Fibroblast of mammary gland (primary cell): ENCODE results near the gene SPEM3.
A peak's percentile ranks its signal among the peaks of the same experiment; 100 is the strongest.
"Not testable (repeated sequence)": the region's sequence is repeated elsewhere in the genome, so short reads cannot be mapped to it uniquely, and the experiment has no call there.

Experiments used
- DNase-seq: peaks from one replicate; pipeline ENCODE4 v3.0.0-alpha.2; 2010; ENCODE audit warnings: low read depth
- H3K4me3 ChIP-seq: 2 replicates; pipeline ENCODE4 v1.5.1; 2011; ENCODE audit warnings: low read depth, mild to moderate bottlenecking, low read length, moderate library complexity; ENCODE audit not compliant: control insufficient read depth
- CTCF ChIP-seq: conservative IDR thresholded peaks from 2 replicates; pipeline ENCODE4 v1.5.1; 2011; ENCODE audit warnings: low read depth, low read length, inconsistent platforms; ENCODE audit not compliant: control insufficient read depth, insufficient read depth

Gene SPEM3

GRCh38 chr17:7468804-7469389 is 40.2 kb downstream of the SPEM3 start:
- no peak for DNase-seq
- no peak for TF ChIP-seq CTCF

GRCh38 chr17:7469843-7470242 is 41.2 kb downstream of the SPEM3 start:
- H3K4me3 ChIP-seq, DNase-seq: not testable (repeated sequence)

More at GRCh38 chr17:7468804-7469389, 40.2 kb downstream of the SPEM3 start:
- H3K4me3 ChIP-seq = no peak overlapping the region

GRCh38 chr17:7470457-7470973 is 41.9 kb downstream of the SPEM3 start:
- not testable (repeated sequence) for DNase-seq

GRCh38 chr17:7471729-7472128 is 43.1 kb downstream of the SPEM3 start:
- no peak overlapping the region for H3K4me3 ChIP-seq
- TF ChIP-seq CTCF = no peak
- DNase-seq = no peak

More at GRCh38 chr17:7470457-7470973, 41.9 kb downstream of the SPEM3 start:
- not testable (repeated sequence) for H3K4me3 ChIP-seq

- H3K4me3 ChIP-seq, DNase-seq: not testable (repeated sequence)
Measured at GRCh38 chr17:7474767-7475166, 46.1 kb downstream of the SPEM3 start.

- H3K4me3 ChIP-seq = no peak overlapping the region
- TF ChIP-seq CTCF = no peak
- DNase-seq = peak; percentile 74
Measured at GRCh38 chr17:7475764-7476422, 47.2 kb downstream of the SPEM3 start.

GRCh38 chr17:7476494-7476893 is 47.8 kb downstream of the SPEM3 start:
- DNase-seq = peak; percentile 66
- TF ChIP-seq CTCF = no peak
- H3K4me3 ChIP-seq = no peak overlapping the region

GRCh38 chr17:7476951-7477350 is 48.3 kb downstream of the SPEM3 start:
- no peak for TF ChIP-seq CTCF
- no peak for DNase-seq
- no peak overlapping the region for H3K4me3 ChIP-seq
